PFSK-1 (cell line): ENCODE data around the gene TXNDC16.

Experiments
- POLR2AphosphoS5 ChIP-seq: IDR thresholded peaks from 2 replicates; pipeline ENCODE4 v1.6.1; 2012; ENCODE audit warnings: low read depth, mild to moderate bottlenecking, control low read depth, low read length, moderate library complexity
- SIN3A ChIP-seq: IDR thresholded peaks from 2 replicates; pipeline ENCODE4 v1.6.1; 2012; ENCODE audit warnings: mild to moderate bottlenecking, low read length, moderate library complexity, borderline replicate concordance; ENCODE audit not compliant: insufficient read depth
- TF ChIP-seq, protein P1 (sequence below), 2 experiments: IDR thresholded peaks; 2 replicates each; pipeline versions ENCODE4 v1.6.1 to v1.8.0; 2011 to 2012; ENCODE audit warnings: low read depth in 2 of 2, low read length in 2 of 2, control low read depth in 1 of 2, inconsistent platforms in 1 of 2, mild to moderate bottlenecking in 1 of 2, moderate library complexity in 1 of 2; ENCODE audit not compliant: insufficient read depth in 1 of 2

DNA sequence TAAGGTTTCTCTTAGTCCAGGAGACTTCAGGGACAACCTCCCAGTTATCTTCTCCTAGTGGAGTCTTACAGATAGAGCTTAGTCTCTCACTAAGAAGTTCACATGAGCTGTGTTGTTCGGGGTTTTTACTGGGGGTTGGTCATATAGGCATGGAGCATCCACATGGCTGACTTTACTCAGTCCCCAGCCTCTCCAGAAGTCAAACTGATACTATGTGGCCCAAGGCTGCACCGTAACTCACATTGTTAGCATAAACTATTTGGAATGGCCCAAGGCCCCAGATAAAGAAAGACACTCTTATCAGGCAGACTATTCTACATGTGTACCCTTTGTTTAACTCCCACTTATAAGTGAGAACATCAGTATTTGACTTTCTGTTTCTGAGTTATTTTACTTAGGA, 23.6 kb upstream of the TXNDC16 start:
- TF ChIP-seq SIN3A (no peak), POLR2AphosphoS5 (no peak)
- TF ChIP-seq, protein P1, sequence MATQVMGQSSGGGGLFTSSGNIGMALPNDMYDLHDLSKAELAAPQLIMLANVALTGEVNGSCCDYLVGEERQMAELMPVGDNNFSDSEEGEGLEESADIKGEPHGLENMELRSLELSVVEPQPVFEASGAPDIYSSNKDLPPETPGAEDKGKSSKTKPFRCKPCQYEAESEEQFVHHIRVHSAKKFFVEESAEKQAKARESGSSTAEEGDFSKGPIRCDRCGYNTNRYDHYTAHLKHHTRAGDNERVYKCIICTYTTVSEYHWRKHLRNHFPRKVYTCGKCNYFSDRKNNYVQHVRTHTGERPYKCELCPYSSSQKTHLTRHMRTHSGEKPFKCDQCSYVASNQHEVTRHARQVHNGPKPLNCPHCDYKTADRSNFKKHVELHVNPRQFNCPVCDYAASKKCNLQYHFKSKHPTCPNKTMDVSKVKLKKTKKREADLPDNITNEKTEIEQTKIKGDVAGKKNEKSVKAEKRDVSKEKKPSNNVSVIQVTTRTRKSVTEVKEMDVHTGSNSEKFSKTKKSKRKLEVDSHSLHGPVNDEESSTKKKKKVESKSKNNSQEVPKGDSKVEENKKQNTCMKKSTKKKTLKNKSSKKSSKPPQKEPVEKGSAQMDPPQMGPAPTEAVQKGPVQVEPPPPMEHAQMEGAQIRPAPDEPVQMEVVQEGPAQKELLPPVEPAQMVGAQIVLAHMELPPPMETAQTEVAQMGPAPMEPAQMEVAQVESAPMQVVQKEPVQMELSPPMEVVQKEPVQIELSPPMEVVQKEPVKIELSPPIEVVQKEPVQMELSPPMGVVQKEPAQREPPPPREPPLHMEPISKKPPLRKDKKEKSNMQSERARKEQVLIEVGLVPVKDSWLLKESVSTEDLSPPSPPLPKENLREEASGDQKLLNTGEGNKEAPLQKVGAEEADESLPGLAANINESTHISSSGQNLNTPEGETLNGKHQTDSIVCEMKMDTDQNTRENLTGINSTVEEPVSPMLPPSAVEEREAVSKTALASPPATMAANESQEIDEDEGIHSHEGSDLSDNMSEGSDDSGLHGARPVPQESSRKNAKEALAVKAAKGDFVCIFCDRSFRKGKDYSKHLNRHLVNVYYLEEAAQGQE (IDR thresholded peaks at IDR 0.05; ENCODE audit: insufficient read depth in 1 of 2, low read depth in 2 of 2, low read length in 2 of 2) = no peak
